Left renal pelvis (tissue), 4 donors: ENCODE measurements around the gene CNN1. TPM values are rescaled to one million over a fixed set of nuclear protein-coding genes. Genes with fewer than 3 reads are reported as not detected.
A peak's percentile ranks its signal among the peaks of the same experiment; 100 is the strongest.

Experiments
- DNase-seq, 4 donors: peaks; one replicate each; pipeline ENCODE4 v3.0.0-alpha.2; 2013; ENCODE audit warnings: low read depth in 4 of 4, low spot score in 3 of 4
- polyA plus RNA-seq, 4 donors: library from polyadenylated mRNA; unstranded; fragments of 120-200 nt; gene quantifications; one replicate each; pipeline ENCODE4 v1.2.1, GENCODE V29; 2013; ENCODE audit not compliant: insufficient read length in 4 of 4

The CNN1 gene
- polyA plus RNA-seq, 4 donors, result 2.6 to 10.6 (median 4.0) TPM

DNA sequence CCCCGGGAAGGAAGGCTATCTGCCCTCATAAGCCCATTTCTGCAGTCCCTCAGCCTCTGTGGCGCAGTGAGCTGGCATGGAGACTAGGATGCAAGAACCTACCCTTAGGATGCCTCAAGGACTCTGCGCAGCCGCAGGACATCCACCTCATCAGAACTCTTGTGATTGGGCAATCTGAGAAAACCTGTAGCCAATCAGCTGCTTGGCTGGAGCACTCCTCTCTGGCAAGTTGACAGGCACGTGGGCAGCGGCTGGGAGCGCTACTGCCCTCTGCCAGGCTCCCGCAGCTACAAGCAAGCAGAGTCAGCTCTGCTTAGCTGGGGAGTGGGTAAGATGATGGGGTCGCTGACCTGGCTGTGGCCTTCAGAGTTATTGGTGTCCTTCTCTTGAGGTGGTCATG lies 8.2 kb upstream of the CNN1 start:
- no peak for DNase-seq

DNA sequence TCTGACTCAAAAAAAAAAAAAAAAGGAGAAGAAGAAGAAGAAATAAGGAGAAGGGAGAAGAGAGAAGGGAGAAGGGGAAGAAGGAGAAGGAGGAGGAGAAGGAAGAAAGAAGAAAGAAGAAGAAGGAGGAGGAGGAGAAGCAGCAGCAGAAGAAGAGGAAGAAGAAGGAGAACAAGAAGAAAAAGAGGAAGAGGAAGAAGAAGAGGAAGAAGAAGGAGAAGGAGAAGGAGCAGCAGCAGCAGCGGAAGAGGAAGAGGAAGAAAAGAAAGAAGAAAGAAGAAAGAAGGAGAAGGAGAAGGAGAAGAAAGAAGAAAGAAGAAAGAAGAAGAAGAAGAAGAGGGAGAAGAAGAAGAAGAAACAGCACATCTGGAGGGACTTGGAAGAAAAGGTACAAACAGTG lies 4.1 kb upstream of the CNN1 start:
- DNase-seq, result no peak

DNA sequence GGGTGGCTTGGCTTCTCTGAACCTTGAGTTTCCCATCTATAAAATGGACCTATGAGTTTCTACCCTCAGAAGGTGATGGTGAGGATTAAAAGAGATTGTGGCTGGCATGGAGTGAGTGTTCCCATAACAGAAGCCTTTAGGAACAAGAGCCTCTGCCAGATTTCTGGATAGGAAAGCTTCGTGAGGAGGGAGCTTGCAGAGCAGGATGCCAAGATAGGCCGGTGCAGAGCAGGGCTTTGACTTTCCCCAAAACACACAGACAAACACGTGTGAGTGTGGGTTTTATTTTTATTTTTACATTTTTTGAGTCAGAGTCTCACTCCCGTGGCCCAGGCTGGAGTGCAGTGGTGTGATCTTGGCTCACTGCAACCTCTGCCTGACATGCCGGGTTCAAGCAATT lies 3.7 kb upstream of the CNN1 start:
- no peak for DNase-seq

DNA sequence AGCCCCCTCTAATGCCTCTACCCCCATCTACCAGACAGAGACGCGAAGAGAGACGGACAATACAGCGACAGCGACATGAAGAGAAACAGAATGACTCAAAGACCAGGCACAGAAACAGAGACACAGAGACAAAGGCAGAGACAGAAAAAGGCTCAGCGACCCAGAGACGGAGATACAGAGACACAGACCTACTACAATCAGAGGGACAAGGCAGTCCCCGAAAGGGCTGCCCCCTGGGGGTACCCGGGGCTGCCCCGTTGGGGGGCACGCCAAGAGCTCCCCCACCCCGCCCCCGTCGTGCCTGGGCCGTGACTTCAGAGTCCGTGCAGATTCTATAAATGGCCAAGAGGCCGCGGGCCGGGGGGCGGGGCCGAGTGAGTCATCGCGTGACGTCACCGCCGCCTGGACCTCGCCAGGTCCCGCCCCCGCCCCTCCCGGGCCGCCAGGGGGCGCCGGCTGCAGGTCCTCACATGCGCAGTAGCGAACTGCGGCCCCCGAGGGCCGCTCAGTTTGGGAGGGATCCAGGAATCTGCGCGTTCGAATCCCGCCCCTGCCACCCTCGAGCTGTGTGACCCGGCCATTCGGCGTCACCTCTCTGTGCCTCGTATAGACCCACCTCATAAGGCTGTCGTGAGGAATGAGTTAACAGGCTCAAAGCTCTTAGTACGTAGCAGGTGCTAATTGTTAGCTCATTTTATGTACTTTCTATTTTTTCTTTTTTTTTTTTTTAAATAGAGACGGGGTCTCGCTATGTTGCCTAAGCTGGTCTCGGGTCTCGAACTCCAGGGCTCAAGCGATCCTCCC lies 2.7 kb upstream of the CNN1 start:
- peak in 3 of 4 donors; percentile 66 to 71 (median 70) for DNase-seq

DNA sequence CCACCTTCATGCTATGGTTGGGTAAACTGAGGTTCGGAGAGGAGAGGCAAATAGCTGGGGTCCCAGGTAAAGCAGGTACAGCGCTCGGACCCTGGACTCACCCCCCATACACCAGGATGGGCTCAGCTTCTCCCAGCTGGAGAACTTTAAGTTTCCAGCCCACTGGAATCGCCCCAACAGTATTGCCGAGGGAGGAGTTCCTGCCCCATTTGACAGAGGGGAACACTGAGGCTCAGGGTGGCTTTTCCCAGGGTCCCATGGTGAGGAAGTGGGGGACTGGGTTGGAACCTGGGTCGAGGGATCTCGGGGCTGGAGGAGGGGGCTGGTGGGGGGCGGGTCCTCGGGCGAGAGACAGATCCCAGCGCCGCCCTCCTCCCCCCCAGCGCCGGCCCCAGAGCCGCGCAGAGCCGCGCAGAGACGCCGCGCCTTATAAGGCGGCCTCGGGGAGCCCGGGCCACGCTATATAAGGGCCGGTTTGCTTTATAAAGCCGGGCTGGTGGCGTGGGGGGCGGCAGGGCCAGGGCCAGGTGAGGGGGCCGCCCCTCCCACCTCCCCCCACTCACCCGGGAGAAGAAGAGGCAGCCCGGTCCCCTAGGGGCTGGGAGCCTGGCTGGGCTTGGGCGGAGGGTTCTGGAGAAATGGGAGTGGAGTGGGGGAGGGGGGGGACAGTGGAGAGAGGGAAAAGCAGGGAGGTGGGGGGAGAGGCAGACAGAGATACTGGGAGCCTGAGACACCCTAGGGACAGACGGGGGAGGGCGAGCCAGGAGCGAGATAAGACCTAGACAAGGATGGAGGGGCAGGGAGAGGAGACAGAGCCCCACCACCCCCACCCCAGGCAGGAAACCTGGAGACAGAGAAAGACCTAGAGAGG lies 1.1 kb downstream of the CNN1 start:
- DNase-seq, result no peak

DNA sequence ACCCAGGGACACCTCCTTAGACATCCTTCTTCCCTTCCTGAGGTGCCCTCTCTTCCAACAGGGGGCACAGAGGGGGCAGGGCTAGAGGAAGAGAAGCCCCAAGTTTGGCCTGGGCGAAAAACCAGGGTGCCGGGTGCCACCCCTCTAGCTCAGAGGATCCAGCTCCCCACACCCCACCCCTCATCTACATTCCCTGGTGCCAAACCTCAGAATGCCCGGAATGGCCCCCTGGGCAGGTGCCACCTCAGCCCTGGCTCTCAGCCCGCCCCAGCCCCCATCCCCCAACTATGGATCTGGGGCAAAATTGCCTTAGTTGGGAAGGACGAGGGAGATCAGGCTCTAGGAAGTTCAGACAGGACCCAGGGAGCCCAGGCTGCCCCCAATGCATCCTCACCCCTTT lies 2.0 kb downstream of the CNN1 start:
- DNase-seq, result no peak

DNA sequence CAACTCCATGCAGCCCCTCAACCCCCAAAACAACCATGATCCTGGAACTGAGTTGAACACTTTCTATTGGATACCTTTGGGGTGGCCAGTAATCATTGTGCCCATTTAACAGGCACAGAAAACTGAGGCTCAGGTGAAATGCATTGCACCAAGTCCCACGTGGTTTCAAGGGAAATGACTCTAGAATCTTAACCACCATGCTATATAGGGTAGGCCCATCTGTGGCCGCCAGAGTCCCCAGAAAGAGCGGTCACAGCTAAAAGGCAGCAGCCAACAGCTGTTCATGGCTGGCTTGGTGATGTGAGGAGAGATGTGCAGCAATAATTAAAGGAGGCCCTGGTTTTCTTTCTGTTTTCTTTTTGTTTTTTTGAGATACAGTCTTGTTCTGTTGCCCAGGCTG lies 2.6 kb downstream of the CNN1 start:
- DNase-seq, result no peak

DNA sequence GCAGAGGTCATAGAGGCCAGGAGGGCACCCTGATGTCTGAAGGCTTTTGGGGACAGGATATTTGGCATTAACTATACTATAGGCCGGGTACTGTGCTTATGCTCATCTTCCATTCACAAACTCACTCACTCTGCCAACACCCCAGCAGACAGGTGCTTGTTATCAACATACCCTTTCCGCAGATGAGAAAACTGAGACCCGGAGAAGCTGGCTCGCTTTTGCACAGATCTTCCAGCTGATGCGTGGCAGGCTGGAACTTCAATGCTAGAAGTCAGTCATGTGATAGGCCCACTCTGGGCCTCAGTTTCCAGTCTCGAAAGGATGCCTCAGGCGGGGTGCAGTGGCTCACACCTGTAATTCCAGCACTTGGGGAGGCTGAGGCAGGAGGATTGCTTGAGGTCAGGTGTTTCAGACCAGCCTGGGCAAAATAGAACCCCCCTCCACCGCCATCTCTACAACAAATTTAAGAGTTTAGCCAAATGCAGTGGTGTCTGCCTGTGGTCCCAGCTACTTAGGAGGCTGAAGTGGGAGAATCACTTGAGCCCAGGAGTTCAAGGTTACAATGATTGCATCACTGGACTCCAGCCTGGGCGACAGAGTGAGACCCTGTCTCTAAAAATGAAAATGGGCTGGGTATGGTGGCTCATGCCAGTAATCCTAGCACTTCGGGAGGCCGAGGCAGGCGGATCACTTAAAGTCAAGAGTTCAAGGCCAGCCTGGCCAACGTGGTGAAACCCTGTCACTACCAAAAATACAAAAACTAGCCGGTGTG lies 9.5 kb downstream of the CNN1 start:
- no peak for DNase-seq

DNA sequence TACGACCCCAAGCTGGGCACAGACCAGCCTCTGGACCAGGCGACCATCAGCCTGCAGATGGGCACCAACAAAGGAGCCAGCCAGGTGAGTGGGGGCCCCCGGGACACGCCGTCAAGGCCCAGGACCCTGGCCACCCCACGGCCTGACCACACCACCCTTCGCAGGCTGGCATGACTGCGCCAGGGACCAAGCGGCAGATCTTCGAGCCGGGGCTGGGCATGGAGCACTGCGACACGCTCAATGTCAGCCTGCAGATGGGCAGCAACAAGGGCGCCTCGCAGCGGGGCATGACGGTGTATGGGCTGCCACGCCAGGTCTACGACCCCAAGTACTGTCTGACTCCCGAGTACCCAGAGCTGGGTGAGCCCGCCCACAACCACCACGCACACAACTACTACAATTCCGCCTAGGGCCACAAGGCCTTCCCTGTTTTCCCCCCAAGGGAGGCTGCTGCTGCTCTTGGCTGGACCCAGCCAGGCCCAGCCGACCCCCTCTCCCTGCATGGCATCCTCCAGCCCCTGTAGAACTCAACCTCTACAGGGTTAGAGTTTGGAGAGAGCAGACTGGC lies 10.8 kb downstream of the CNN1 start:
- no peak for DNase-seq

DNA sequence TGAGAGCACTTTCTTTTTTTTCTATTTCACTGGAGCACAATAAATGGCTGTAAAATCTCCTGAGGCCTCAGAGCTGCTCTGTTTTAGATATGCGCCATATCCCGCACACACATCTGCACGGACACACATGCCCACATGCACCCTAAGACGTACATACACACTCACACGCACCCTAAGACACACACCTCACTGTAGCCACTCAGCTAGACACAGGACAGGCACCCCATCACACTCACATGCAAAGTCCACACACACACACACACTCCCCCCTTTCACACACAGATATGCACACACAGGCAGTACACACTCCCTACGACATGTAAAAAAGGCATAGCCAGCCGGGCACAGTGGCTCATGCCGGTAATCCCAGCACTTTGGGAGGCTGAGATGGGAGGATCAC lies 11.6 kb downstream of the CNN1 start:
- no peak for DNase-seq

DNA sequence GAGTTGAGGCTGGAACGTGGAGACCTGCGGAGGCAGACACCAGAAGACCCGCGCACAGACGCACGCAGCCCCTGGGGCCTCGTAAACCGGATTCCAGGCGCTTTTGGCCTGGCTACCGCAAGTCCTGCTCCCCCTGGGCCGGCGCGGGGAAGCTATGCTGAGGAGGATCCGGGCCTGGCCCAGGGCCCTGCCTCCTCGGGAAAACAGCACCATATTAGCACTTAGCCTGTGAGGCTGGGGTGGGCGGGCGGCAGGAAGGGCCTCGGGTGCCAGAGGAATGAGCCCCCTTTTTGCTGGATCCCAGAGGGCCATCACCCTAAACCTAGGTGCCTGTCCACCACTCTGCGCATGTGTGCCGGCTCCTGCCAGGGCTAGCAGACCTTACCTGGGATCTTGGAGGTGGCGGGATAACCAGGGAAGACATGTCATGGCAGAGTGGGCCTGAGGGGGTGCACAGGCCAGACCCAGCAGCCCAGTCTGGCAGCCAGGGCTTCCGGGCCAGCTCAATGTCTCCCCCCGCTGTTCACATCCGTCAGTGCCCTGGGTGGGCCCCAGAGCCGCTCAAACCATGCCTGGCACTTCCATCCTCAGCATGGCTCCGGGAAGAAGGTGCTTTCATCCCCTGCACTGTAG lies 13.1 kb downstream of the CNN1 start:
- no peak for DNase-seq

DNA sequence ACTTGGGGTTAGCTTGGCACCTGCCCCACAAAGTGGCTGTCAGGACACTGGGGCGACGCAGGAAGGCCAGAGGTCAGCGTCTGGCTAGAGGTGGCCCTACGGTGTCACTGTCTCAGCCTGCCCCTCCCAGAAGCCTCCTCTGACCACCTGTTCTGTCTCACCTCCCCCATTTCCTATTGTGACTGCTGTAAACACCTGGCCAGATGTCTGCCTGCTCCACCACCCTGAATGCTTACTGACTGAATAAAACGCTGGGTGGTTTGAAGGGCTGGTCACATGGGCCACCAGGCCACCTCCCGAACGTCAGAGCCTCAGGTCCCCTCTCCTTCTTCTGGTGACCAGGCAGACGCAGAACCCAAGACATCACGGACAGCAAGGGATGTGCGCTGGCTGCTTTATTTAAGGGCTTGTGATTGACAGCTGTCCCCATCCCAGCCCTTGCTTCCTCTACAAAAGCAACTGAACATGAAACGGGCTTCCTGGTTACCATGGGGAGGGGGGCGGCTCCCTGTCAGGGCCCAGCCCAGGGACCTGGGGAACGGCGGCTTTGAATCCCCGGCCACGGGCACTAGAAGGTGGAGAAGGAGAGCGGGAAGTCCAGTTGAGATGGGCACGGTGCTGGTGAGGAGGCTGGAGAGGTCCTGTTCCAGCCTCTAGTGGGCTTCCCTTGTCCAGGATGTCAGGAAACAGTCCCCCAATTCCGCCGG lies 14.2 kb downstream of the CNN1 start:
- DNase-seq, result no peak

DNA sequence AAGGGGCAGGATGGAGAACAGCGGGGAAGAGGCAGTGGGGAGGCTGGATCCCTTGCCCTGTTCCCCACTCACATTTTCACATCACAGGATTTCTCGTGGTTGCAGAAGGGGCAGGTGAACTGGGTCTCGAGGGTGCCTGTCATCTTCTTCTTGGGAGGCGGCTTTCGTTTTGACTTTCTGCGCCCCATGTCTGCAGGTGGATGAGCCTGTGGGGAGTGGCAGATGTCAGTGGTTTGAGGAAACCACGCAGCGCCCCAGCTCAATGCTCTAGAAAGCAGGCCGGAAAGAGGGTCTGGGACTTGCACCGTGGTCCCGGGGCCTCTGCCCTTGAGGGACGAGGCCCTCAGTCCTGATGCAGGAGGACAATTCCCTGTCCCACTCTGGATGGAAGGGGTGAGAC lies 15.5 kb downstream of the CNN1 start:
- no peak for DNase-seq

DNA sequence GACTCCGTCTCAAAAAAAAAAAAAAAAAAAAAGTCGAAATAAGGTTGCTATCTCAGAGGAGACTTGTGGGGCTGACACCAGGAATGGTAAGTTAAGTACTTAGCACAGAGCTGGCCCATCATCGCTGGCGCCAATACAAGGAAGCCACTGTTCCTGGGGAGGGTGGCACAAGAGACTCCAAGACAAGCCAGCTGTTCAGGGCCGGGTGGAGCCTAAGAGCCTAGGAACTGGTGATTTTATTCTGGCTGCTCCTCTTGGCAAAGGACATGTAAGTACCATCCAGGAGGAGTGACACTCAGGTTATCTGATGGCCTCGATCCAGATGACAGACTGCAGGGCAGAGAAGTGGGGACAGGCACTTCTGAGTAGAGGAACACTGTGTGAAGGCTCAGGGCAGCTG lies 16.6 kb downstream of the CNN1 start:
- DNase-seq, result no peak

DNA sequence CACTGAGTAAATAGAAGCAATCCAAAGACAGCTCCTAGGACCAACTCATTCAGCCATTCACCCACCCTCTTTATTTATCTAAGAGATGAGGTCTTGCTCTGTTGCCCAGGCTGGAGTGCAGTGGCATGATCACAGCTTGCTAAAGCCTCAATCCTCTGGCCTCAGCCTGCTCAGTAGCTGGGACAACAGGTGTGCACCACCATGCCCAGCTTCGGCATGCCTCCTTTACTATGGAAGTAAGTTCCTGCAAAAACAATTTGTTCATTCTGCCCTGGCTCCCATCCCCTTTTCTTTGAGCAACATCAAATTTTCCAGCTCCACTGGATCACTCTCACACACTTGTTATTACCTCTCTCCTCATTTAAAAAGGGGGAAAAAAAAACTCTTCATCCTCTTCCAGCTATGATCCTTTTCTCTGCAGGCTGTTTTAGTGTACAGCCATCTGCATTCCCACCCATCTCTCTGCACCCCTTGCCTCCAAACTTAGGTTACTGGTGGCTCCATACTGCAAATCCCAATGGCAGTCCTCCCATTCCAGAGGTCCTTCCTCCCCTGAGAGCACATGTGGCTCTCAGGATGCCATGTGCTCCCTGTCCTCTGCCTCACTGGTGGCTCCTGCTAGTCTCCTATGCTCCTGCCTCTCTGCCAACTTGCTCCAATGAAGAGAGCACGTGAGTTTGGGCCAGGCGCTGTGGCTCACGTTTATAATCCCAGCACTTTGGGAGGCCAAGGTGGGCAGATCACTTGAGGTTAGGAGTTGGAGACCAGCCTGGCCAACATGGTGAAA lies 18.2 kb downstream of the CNN1 start:
- DNase-seq, result no peak

DNA sequence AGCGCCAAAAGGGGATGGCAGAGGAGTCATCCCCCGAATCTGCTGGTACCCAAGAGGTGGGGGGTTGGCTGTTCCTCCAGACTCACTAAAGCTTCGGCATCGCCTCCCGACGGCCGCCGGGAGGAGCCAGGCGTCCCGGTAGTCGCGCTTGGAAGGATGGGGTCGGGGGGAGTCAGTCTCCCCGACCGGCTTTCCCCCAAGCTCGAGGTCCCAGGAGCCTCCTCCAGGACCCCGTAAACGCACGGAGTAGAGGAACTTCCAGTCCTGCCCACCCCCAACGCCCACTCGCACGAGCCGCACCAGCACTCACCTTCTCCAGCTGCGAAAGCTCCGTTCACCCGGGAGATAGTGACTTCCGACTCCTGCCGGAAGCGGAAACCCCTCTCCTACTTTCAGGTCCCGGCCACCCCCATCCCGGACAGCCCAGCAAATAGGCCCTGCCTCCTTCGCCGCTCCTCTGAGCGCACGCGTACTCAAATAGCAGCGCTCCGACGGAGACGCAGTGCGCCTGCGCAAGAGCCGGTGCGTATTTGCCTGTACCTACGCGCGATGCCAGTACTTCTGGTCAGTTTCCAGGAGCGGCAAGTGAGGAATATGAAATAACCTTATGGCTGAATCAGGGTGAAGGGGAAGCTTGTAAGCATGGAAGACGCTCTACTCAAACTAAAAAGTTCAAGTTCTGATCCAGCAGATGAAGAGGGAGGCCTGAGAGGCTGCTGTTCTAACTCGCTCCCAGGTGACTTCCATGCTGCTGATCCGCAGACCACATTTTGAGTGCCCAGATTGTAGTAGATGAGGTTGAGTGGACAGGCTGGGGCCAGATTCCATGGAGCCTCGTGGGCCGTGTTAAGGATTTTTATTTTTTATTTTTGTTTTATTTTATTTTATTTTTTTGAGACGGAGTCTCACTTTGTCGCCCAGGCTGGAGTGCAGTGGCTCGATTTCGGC lies 20.5 kb downstream of the CNN1 start, which contains the start of gene ELOF1:
Gene ELOF1, minus strand, starts transcription at position 350 of the 948 bp plus-strand sequence. CDS start 4,883 bp downstream, outside the sequence.
- DNase-seq, result peak; percentile 94 to 96 (median 96)

DNA sequence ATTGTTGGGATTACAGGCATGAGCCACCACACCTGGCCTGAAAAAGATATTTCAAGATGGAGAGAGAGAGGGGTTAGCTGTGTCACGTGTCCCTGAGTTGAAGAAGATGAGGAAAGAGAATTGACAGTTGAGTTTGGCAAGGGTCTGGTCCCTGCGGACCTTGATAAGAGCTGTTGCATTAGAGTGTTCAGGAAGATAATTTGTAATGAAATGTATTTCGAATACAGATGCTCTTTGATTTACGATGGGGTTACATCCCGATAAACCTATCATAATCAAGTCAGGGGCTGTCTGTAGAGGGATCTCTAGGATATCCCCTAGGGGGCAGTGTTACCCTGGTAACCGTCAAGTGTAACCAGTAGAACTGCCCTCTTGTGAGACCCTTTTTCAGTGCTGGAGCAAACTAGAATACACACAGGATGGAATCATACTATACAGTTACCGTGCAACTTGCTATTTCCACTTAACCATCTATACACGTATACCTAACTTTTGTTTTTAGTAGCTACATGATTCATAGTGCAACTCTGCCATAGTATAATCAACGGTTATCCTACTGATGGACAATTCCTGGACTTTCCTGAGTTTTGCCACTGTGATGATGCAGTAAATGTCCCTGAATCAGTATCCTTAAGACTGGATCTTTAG lies 21.9 kb downstream of the CNN1 start:
- DNase-seq, result peak in 3 of 4 donors; percentile 48 to 69 (median 68)
